Limb (tissue), 2 donors: ENCODE results near the gene TCF21.

Source experiments
- DNase-seq, 2 donors: peaks; one replicate each; pipeline ENCODE4 v3.0.0-alpha.2; 2016; ENCODE audit errors: extremely low spot score in 2 of 2

The TCF21 gene

DNA sequence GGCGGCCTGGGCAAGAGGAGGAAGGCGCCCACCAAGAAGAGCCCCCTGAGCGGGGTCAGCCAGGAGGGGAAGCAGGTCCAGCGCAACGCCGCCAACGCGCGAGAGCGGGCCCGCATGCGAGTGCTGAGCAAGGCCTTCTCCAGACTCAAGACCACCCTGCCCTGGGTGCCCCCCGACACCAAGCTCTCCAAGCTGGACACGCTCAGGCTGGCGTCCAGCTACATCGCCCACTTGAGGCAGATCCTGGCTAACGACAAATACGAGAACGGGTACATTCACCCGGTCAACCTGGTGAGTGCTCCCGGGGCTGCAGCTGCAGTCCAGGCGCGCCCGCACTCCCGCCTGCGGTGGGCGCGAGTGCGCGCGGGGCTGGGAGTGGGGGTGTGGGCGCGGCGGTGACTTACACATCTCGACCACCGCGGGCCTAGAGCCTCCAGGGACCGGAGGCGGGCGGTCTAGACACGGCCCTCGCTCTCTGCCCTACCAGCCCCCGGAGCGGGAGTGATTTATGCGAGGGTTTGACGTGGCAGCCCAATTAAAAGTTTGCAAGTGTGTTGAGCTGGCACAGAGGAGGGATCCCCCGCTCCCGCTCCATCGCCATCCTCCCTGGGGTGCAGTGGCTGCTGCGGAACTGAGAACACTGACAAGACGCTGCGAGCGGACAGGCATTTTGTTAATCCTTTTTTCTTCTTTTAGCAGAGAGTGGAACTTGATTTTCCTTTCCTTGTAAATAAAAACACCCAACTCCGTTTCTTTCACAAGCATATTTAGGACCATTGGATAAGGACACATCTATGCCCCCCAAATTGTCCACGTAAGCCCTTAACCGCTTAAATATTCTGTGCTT is 867 bp downstream of the TCF21 start:
- DNase-seq, result peak in 1 of 2 donors; percentile 58

DNA sequence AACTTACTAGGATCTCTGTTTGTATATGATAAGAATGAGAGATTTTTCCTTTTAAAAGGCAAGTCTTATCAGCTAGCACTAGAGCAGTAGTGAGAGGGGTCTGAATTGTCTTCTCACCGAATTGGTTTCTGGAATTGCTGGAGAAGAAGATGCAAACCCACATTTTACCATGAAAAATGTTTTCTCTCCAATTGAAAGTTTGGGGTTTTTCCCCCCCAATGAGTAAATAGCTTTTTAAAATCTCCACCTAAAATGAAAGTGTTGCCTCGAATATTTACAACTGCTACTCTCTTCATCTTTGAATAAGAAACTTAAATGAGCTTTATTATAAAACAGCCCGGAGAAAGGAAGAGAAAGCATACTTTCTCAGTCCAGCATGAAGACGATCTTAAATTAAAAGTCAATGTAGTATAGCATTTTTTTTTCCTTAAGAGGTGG is 1.8 kb downstream of the TCF21 start:
- DNase-seq, result no peak

DNA sequence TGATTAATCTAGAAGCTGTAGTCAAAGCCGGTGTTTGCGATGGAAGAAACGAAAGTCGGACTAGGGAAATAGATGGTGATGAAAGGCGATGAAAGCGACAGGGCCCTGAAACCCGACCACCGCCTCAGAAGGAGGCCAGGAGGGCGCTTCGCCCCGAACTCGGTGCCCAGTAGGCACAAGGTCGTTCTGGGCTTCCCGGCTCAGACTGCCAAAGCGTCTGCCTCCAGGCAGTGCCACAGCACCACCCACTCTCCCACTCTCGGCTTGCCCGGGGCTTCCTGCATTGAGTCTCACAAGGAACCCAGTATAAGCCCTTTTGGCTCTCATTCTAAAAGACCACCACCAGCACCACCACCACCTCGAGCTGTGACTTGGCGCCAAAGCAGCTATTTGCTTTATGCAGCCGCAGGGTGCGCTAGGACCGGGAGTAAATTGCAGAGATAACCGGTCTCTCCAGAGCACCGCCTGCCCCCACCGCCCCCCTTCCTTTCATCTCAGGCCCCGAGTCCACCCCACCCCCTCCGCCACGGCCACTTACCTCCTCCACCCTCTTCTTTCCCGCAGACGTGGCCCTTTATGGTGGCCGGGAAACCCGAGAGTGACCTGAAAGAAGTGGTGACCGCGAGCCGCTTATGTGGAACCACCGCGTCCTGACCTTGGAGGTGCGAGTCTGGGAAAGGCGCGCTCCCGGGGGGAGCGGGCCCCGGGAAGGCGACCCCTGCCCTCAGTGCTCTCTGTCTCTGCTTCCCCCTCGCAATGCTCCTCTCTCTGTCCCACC is 2.4 kb downstream of the TCF21 start:
- peak in 1 of 2 donors; percentile 69 for DNase-seq

DNA sequence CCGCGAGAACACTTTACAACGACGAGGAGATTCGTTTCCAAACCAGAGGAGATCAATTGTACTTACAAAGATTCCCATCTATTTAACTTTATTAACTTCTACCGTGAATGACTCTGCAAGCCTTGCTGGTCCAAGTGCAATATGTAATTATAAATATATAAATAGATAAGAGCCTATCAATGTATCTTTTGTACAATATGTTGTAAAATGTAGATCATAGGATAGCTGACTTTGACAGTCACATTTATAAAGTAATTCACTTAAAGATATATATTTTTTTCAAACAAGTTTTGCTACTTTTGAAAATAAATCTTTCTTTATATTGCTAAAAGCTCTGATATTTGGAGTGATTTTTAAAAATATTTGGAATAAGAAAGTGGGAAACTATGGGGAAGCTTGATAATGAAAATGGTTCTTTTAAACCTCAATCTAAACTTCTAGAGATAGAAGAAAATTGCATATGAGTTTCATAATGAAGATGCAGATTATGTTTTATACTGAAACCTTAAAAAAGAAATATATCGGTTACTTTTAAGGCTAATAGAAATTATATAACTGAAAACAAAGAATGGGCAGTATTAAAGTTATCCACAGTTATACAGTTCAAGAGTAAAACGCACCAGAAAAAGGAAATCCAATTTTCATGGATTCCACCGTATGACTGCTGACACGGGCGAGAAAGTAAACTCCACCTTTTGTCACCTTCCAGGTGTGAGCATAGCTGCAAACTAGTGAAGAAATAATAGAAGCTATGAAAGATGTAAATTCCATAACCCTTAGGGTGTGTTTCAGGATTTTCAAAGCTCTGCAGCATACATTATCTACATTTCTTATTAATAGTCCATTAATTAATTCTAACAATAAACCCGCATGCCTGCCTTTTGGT is 3.3 kb downstream of the TCF21 start:
- DNase-seq, result no peak

GRCh38 chr6:133892813-133893691 is 4.1 kb downstream of the TCF21 start:
- DNase-seq, result peak in 1 of 2 donors; percentile 52

GRCh38 chr6:133893946-133894345 is 5.0 kb downstream of the TCF21 start:
- DNase-seq, result no peak

- no peak for DNase-seq
Observed at GRCh38 chr6:133894369-133894768, 5.5 kb downstream of the TCF21 start.

DNA sequence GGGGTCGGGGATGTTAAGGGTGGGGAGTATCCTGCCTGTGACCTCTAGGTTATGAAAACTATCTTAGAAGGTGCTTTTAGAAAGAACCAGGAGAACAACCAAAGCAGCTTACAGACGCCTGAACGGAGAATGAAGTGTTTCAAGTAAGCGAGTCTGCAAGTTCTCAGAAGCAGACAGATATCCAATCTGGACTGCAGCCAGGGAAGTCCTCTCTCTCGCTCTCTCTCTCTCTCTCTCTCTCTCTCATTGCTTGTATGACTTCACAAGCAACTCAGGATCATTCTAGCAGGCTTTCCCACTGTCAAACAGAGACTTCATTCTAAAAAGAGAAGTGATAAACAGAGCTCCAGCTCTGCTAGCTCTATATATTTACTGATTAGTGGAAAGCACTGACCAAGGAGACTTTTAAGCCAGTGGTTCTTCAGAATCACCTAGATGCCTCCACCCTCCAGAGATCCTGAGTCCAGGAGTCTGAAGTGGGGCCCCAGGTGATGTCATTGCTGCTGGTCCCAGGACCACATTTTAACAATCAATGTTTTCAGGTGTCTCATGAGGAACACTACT is 6.0 kb downstream of the TCF21 start:
- DNase-seq, result no peak

DNA sequence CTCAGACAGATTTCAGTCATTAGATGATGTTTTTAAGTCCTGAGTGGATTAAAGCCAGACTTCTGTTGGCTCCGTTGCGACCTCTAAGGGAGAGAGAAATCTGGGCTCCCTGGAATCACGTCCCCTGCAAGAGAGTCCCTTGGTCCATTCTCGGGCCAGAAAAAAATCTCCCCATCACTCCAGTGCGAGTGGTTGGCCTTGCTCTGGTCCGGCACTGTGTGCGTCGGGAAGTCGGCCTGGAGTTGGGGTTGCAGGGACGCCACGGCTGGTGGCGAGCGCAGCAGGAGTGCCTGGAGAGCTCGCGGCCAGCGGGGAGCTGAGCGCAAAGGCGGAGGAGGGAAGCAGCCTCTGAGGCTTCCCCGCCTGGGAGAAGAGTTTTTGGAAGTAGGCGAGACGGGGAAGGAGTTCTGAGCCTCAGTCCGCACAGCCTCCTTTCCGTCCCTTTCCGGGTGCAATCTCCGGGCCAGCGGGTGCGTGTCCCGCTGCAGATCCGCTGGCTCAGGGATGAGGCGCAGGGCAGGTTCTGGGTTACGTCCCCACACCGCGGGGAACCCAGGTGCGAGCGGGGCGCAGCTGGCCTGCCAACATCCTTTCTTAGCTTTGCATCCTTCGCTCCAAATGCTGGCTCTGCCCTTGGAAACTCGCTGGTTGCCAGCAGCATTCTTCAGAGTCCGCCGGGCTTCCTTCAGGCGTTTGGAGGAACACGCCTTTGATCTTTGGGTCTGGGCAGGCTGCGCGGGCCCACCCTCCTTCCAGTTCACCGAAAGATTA is 6.8 kb downstream of the TCF21 start:
- peak in 1 of 2 donors; percentile 44 for DNase-seq

- no peak for DNase-seq
Observed at GRCh38 chr6:133896344-133896721, 7.4 kb downstream of the TCF21 start.

DNA sequence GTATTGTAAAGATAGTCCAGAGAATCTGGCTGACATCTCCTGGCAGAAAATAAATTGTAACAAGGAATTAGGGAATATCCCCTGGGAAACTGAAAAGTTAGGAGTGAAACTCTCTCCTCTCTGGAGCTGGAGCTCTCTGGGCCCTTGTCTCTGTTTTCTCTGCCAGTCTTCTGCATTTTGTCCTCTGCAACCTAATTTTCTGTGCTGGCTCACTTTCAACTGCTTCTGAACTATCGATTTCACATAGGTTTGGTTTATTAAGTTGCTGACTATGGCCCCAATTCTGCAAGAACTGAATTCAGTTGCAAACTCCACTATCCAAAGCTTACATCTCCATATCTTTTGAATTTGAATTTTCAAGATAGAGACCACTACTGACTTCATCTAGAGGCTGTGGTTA is 9.3 kb downstream of the TCF21 start:
- no peak for DNase-seq

DNA sequence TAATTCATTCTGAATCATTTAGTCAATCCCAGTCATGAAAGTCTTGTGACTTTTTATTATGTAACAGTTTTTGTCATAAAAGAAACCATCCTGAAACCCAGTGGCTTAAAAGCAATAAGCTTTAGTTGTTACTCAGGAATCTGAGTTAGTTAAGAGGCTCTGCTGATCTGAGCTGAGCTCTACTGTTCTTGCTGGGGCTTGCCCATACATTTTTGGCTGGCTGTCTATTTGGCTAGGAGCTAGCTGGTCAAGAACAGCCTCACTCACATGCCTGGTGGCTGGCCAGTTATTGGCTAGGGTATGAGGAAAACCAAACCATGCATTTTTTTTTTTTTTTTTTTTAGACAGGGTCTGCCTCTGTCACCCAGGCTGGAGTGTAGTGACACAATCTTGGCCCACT is 10.6 kb downstream of the TCF21 start:
- no peak for DNase-seq

- DNase-seq, result no peak
Observed at GRCh38 chr6:133903855-133904254, 14.9 kb downstream of the TCF21 start.

GRCh38 chr6:133906050-133906449 is 17.1 kb downstream of the TCF21 start:
- no peak for DNase-seq

DNA sequence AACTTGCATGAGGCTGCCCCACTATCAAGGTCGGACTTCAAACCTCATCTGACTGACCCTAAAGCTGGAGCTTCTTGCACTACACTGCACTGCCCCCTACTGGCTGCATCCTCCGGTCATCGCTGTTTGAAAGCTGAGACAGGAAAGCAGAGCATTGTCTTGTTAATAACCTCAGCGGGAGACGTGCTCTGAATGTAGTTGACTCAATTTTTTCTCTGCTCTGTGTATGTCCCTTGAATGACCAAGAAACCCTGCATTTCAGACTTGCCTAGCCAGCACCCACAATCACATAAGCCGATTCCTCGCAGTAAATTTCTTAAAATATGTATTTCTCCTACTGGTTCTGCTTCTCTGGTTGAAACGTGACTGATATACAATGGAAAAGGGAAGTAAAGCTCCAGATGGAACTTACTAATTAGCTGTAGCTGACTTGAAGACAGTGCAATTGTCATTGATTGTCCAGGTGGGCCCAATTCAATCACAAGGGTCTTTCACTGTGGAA is 27.8 kb downstream of the TCF21 start:
- peak; percentile 79 to 91 for DNase-seq

DNA sequence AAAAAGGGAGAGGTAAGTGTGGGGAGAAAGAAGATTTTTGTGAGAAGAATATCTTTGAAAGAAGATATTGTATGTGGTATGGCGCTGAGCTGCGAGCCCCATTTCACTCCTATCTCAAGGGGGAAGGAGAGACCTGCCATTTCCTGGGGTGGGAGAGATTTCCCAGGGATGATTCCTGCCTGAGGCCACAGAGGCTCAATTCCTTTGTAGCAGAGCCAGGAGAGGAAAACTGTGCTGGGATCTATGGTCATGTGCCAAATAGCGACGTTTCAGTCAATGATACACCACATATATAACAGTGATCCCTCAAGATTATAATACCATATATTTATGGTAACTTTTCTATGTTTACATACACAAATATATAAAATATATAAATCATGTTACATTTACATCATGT is 28.9 kb downstream of the TCF21 start:
- no peak for DNase-seq

- DNase-seq, result no peak
Observed at GRCh38 chr6:133918208-133918930, 29.5 kb downstream of the TCF21 start.

DNA sequence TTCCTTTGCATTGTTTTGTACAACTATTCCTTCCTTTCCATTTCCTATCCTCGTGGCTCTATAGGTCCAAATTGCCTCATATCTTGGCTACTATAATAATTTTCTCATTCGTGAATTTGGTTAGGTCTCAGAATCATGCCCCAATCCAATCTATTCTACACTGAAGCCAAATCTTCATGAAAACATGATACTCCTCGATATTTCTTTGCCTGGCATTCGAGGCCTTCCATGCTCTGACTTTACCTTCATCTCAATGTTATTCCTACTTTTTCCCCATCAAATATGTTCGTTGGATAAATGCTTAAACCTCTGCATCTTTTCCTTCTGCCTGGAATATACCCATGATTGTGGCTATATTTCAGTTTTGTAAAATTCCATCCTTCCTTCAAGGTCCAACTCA is 30.4 kb downstream of the TCF21 start:
- no peak for DNase-seq
